ENCODE data around the gene TGM2. TPM values are rescaled to one million over a fixed set of nuclear protein-coding genes. Genes with fewer than 3 reads are reported as not detected.

The TGM2 gene
- total RNA-seq, 1 donor from 2014 or later: 135 TPM

- Histone ChIP-seq H3K27me3 (ENCODE audit: control insufficient read depth, insufficient read depth, low read length) (no peaks in the 10 kb centered on the region), H3K36me3 (ENCODE audit: control insufficient read depth, insufficient read depth, low read length) (no peaks in the 10 kb centered on the region), H3K4me3 (ENCODE audit: low read depth, low read length) (no peak overlapping the region)
- DNase-seq (ENCODE audit: low read depth): peak; percentile 56
- TF ChIP-seq CTCF (IDR thresholded peaks at IDR 0.05; ENCODE audit: insufficient read depth, low read length, poor library complexity, severe bottlenecking): no peak
Observed at GRCh38 chr20:38201356-38201755, 36.3 kb upstream of the TGM2 start.

GRCh38 chr20:38200646-38201045, 35.6 kb upstream of the TGM2 start:
- no peak for TF ChIP-seq CTCF (IDR thresholded peaks at IDR 0.05; ENCODE audit: insufficient read depth, low read length, poor library complexity, severe bottlenecking)
- Histone ChIP-seq H3K4me3 (ENCODE audit: low read depth, low read length) (no peak overlapping the region), H3K36me3 (ENCODE audit: control insufficient read depth, insufficient read depth, low read length) (no peaks in the 10 kb centered on the region), H3K27me3 (ENCODE audit: control insufficient read depth, insufficient read depth, low read length) (no peaks in the 10 kb centered on the region)
- DNase-seq (ENCODE audit: low read depth): no peak

GRCh38 chr20:38199501-38200390, 34.7 kb upstream of the TGM2 start:
- TF ChIP-seq CTCF (IDR thresholded peaks at IDR 0.05; ENCODE audit: insufficient read depth, low read length, poor library complexity, severe bottlenecking): no peak
- Histone ChIP-seq H3K27me3 (ENCODE audit: control insufficient read depth, insufficient read depth, low read length) (no peaks in the 10 kb centered on the region), H3K36me3 (ENCODE audit: control insufficient read depth, insufficient read depth, low read length) (no peaks in the 10 kb centered on the region), H3K4me3 (ENCODE audit: low read depth, low read length) (no peak overlapping the region)
- no peak for DNase-seq (ENCODE audit: low read depth)

GRCh38 chr20:38198238-38198861, 33.3 kb upstream of the TGM2 start:
- no peak overlapping the region for H3K4me3 ChIP-seq (ENCODE audit: low read depth, low read length)
- no peaks in the 10 kb centered on the region for H3K27me3 ChIP-seq (ENCODE audit: control insufficient read depth, insufficient read depth, low read length)
- no peak for TF ChIP-seq CTCF (IDR thresholded peaks at IDR 0.05; ENCODE audit: insufficient read depth, low read length, poor library complexity, severe bottlenecking)
- H3K36me3 ChIP-seq (ENCODE audit: control insufficient read depth, insufficient read depth, low read length): no peaks in the 10 kb centered on the region
- DNase-seq (ENCODE audit: low read depth): no peak

GRCh38 chr20:38197619-38198018, 32.5 kb upstream of the TGM2 start:
- H3K27me3 ChIP-seq (ENCODE audit: control insufficient read depth, insufficient read depth, low read length): no peaks in the 10 kb centered on the region
- H3K4me3 ChIP-seq (ENCODE audit: low read depth, low read length): no peak overlapping the region
- TF ChIP-seq CTCF (IDR thresholded peaks at IDR 0.05; ENCODE audit: insufficient read depth, low read length, poor library complexity, severe bottlenecking): no peak
- no peaks in the 10 kb centered on the region for H3K36me3 ChIP-seq (ENCODE audit: control insufficient read depth, insufficient read depth, low read length)
- DNase-seq (ENCODE audit: low read depth): no peak

All from kidney epithelial cell (primary cell).